ENCODE measurements around the gene COL4A2. TPM values are rescaled to one million over a fixed set of nuclear protein-coding genes. Genes with fewer than 3 reads are reported as not detected.

COL4A2 gene
- total RNA-seq, 3 donors from 2014 or later (not counting 1 experiment from before 2014, with no cell fraction given): not detected

DNA sequence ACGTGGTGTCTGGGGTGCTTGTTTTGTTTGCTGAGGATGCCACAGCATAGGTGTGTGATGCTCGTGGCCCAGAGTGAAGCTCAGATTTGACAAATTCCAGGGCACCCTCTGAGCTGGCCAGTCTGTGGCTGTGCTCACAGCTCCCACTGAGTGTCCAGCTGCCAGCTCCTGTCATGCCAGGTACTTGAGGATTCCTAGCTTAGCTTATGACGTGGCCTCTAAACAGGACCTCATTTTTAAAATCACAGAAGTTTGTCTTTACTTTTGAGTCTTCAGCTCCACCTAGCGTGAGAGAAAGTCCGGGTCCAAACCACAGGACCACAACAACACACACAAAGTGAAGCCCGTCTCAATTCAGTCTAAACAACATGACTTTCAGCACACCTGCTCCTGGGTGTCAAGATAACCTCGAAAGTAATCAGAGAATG, 137.2 kb downstream of the COL4A2 start:
- H3K4me3 ChIP-seq (ENCODE audit: low read length): no peak overlapping the region
- no peaks in the 10 kb centered on the region for H3K4me1 ChIP-seq (ENCODE audit: control insufficient read depth, insufficient read depth, low read length)
- no peaks in the 10 kb centered on the region for H3K9me3 Mint-ChIP-seq
- WGBS (ENCODE audit: insufficient coverage): 45% methylated on average over 7 of the region's 7 CpGs
- no peaks in the 10 kb centered on the region for H3K36me3 Mint-ChIP-seq
- intact Hi-C loops (cut with micrococcal nuclease): no loop called here
- no peak overlapping the region for H3K4me3 Mint-ChIP-seq
- no peak overlapping the region for H3K27ac Mint-ChIP-seq
- ATAC-seq: no peak
- H3K27ac ChIP-seq (ENCODE audit: low read length): no peak overlapping the region
- peaks cover 2% of the 10 kb centered on the region for H3K27me3 ChIP-seq (ENCODE audit: control insufficient read depth, insufficient read depth, low read length)
- no peaks in the 10 kb centered on the region for H3K4me1 Mint-ChIP-seq
- TF ChIP-seq, protein P1, sequence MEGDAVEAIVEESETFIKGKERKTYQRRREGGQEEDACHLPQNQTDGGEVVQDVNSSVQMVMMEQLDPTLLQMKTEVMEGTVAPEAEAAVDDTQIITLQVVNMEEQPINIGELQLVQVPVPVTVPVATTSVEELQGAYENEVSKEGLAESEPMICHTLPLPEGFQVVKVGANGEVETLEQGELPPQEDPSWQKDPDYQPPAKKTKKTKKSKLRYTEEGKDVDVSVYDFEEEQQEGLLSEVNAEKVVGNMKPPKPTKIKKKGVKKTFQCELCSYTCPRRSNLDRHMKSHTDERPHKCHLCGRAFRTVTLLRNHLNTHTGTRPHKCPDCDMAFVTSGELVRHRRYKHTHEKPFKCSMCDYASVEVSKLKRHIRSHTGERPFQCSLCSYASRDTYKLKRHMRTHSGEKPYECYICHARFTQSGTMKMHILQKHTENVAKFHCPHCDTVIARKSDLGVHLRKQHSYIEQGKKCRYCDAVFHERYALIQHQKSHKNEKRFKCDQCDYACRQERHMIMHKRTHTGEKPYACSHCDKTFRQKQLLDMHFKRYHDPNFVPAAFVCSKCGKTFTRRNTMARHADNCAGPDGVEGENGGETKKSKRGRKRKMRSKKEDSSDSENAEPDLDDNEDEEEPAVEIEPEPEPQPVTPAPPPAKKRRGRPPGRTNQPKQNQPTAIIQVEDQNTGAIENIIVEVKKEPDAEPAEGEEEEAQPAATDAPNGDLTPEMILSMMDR (IDR thresholded peaks at IDR 0.05): no peak
- H3K36me3 ChIP-seq (ENCODE audit: control insufficient read depth, insufficient read depth, low read length): no peaks in the 10 kb centered on the region
- no peak for DNase-seq
- H3K27me3 Mint-ChIP-seq (ENCODE audit: low read depth in 2 of 2): peaks cover 8 to 14% of the 10 kb centered on the region in 2 donors
- no peaks in the 10 kb centered on the region for H3K9me3 ChIP-seq (ENCODE audit: control insufficient read depth, insufficient read depth, low read length)

- no peak for DNase-seq
- H3K9me3 ChIP-seq (ENCODE audit: control insufficient read depth, insufficient read depth, low read length): no peaks in the 10 kb centered on the region
- Mint-ChIP-seq H3K36me3 (no peaks in the 10 kb centered on the region), H3K27me3 (ENCODE audit: low read depth in 2 of 2) (peaks cover 8 to 14% of the 10 kb centered on the region in 2 donors), H3K9me3 (no peaks in the 10 kb centered on the region), H3K4me3 (no peak overlapping the region), H3K4me1 (no peaks in the 10 kb centered on the region), H3K27ac (no peak overlapping the region)
- no peak overlapping the region for H3K4me3 ChIP-seq (ENCODE audit: low read length)
- TF ChIP-seq, protein P1 (IDR thresholded peaks at IDR 0.05): no peak
- ATAC-seq: no peak
- WGBS (ENCODE audit: insufficient coverage): 6% methylated on average over 6 of the region's 7 CpGs
- no peaks in the 10 kb centered on the region for H3K36me3 ChIP-seq (ENCODE audit: control insufficient read depth, insufficient read depth, low read length)
- intact Hi-C loops (cut with micrococcal nuclease): no loop called here
- H3K4me1 ChIP-seq (ENCODE audit: control insufficient read depth, insufficient read depth, low read length): no peaks in the 10 kb centered on the region
- peaks cover 2% of the 10 kb centered on the region for H3K27me3 ChIP-seq (ENCODE audit: control insufficient read depth, insufficient read depth, low read length)
- no peak overlapping the region for H3K27ac ChIP-seq (ENCODE audit: low read length)
Observed at GRCh38 chr13:110445183-110445582, 138.1 kb downstream of the COL4A2 start.

DNA sequence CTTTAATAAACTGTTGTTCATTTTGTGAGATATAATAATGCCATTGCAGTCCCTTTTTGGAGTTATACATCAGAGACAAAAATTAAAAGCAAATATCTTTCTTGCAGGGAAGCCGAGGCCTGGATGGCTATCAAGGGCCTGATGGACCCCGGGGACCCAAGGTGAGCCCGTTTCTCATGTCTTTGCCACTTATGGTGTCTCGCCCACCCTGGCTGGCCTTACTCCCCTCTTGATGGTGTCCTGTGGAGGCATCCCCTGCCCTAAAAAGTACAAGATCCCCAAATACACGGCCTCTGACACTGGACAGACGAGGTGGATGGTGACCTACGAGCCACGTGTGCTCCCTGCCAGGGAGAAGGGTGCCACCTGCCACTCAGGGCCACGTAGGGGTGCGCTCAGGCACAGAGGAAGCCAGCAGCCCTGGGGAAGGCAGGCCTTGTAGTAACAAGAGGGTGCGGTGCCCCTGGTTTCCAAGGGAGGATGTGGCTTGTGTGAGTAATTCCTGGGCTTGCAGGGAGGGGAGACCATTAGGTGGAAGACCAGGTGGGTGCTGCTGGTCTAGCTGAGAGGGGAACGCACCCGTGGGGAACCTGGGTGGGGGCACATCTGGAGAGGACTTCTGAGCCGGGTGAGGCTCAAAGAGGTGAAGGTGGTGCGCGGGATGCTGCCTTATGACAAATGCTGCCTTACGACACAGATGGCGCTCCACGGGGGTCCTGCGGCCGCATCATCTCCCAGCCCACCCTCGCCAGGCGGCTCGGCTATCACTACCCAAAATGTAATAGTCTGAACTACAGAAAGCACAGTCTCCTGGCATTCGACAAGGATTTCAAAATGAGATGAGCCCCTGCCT, 138.9 kb downstream of the COL4A2 start:
- Mint-ChIP-seq H3K9me3 (no peaks in the 10 kb centered on the region), H3K27ac (no peak overlapping the region), H3K4me3 (no peak overlapping the region), H3K4me1 (no peaks in the 10 kb centered on the region), H3K36me3 (no peaks in the 10 kb centered on the region), H3K27me3 (ENCODE audit: low read depth in 2 of 2) (peaks cover 8 to 14% of the 10 kb centered on the region in 2 donors)
- Histone ChIP-seq H3K4me3 (ENCODE audit: low read length) (no peak overlapping the region), H3K4me1 (ENCODE audit: control insufficient read depth, insufficient read depth, low read length) (no peaks in the 10 kb centered on the region), H3K27me3 (ENCODE audit: control insufficient read depth, insufficient read depth, low read length) (peaks cover 2% of the 10 kb centered on the region), H3K9me3 (ENCODE audit: control insufficient read depth, insufficient read depth, low read length) (no peaks in the 10 kb centered on the region), H3K27ac (ENCODE audit: low read length) (no peak overlapping the region), H3K36me3 (ENCODE audit: control insufficient read depth, insufficient read depth, low read length) (no peaks in the 10 kb centered on the region)
- TF ChIP-seq, protein P1 (IDR thresholded peaks at IDR 0.05): no peak
- intact Hi-C loops (cut with micrococcal nuclease): no loop called here
- ATAC-seq (no peak), DNase-seq (no peak)
- WGBS (ENCODE audit: insufficient coverage): 80% methylated on average over 25 of the region's 25 CpGs

DNA sequence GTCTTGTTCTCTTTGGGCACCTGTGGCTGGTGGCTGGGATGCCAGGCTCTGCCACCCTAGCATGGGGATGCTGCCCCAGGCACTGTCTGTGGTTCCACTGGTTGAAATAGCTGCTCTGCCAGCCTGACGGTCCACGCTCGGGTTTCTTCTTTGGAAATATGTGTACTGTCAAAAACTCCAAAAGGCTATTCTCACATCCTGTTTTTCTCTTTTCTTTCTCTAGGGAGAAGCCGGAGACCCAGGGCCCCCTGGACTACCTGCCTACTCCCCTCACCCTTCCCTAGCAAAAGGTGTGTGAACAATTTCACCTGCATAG, 139.4 kb downstream of the COL4A2 start:
- H3K27ac Mint-ChIP-seq: no peak overlapping the region
- TF ChIP-seq, protein P1 (IDR thresholded peaks at IDR 0.05): no peak
- peaks cover 8 to 14% of the 10 kb centered on the region in 2 donors for H3K27me3 Mint-ChIP-seq (ENCODE audit: low read depth in 2 of 2)
- no peak for ATAC-seq
- WGBS (ENCODE audit: insufficient coverage): 77% methylated on average over 4 of the region's 4 CpGs
- Histone ChIP-seq H3K36me3 (ENCODE audit: control insufficient read depth, insufficient read depth, low read length) (no peaks in the 10 kb centered on the region), H3K27me3 (ENCODE audit: control insufficient read depth, insufficient read depth, low read length) (peaks cover 2% of the 10 kb centered on the region), H3K9me3 (ENCODE audit: control insufficient read depth, insufficient read depth, low read length) (no peaks in the 10 kb centered on the region), H3K27ac (ENCODE audit: low read length) (no peak overlapping the region), H3K4me3 (ENCODE audit: low read length) (no peak overlapping the region), H3K4me1 (ENCODE audit: control insufficient read depth, insufficient read depth, low read length) (no peaks in the 10 kb centered on the region)
- no peaks in the 10 kb centered on the region for H3K4me1 Mint-ChIP-seq
- no peak for DNase-seq
- H3K9me3 Mint-ChIP-seq: no peaks in the 10 kb centered on the region
- no peaks in the 10 kb centered on the region for H3K36me3 Mint-ChIP-seq
- H3K4me3 Mint-ChIP-seq: no peak overlapping the region
- intact Hi-C loops (cut with micrococcal nuclease): no loop called here

All from natural killer cell (primary cell).